BLaER1 (cell line): ENCODE results near the gene ZDHHC19.

Source experiments
- H3K27ac ChIP-seq: shearing (Covaris generic); formaldehyde crosslinking; 2 replicates; pipeline ENCODE4 v1.8.1; 2022
- H3K27me3 ChIP-seq: shearing (Covaris generic); formaldehyde crosslinking; 2 replicates; pipeline ENCODE4 v1.8.1; 2022
- H3K36me3 ChIP-seq: shearing (Covaris generic); formaldehyde crosslinking; 2 replicates; pipeline ENCODE4 v1.8.1; 2022
- H3K4me1 ChIP-seq: shearing (Covaris generic); formaldehyde crosslinking; 2 replicates; pipeline ENCODE4 v1.8.1; 2022
- H3K4me2 ChIP-seq: shearing (Covaris generic); formaldehyde crosslinking; 2 replicates; pipeline ENCODE4 v1.8.1; 2022
- H3K4me3 ChIP-seq: shearing (Covaris generic); formaldehyde crosslinking; 2 replicates; pipeline ENCODE4 v1.8.1; 2022
- H3K9ac ChIP-seq: shearing (Covaris generic); formaldehyde crosslinking; 2 replicates; pipeline ENCODE4 v1.8.1; 2022
- H3K9me3 ChIP-seq: shearing (Covaris generic); formaldehyde crosslinking; 2 replicates; pipeline ENCODE4 v1.8.1; 2022
- H4K20me1 ChIP-seq: shearing (Covaris generic); formaldehyde crosslinking; 2 replicates; pipeline ENCODE4 v1.8.1; 2022
- Cebpa-rat ChIP-seq: shearing (Covaris generic); IDR thresholded peaks from 2 replicates; pipeline ENCODE4 v1.8.1; 2022

ZDHHC19 gene

DNA sequence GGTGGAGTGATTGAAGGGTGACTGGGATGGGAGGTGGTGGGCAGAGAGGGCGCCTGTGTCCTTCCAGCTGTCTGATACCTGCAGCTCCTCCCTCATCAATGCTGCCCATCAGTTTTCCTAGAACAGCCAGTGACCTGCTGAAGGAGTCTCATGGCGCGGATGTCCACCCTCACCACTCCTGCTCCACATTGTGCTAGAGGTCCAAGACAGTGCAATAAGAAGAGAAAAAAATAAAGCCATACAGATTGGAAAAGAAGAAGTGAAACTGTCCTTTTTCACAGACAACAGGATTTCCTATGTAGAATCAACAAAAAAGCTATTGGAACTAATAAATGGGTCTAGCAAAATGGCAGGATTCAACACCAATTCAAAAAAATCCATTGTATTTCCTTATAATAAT, 7.4 kb downstream of the ZDHHC19 start:
- TF ChIP-seq Cebpa-rat: no peak
- Histone ChIP-seq H3K9me3 (peaks cover 7% of the 10 kb centered on the region; the same call in 1 of the 2 replicates), H3K4me3 (peak overlapping the region; percentile 16; the same call in 1 of the 2 replicates)

DNA sequence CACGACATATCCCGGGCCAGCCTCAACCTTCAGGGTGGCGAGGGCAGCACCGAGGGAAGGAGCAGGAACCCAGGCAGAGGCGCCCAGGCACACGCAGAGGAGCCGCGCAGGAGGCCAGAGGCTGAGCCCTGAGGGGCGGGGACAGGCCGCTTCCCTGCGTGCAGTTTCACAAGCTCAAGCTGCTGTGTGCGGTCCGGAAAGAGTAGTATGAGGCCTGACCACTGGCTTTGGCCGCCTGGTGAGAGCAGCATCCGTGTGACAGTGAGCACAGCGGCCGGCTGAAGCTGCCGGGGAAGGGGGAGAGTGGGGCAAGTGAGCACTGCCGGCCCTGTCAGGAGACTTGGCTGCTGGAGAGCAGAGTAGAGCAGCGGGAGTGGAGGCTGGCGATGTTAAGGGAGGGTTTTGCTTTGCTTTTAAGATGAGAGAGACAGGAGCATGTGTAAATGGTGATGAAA, 8.7 kb downstream of the ZDHHC19 start:
- no peak overlapping the region for H3K4me3 ChIP-seq
- H3K4me2 ChIP-seq: peak overlapping the region; percentile 78
- peak overlapping the region; percentile 51; the same call in 1 of the 2 replicates for H3K27ac ChIP-seq
- no peaks in the 10 kb centered on the region for H3K36me3 ChIP-seq
- H3K9ac ChIP-seq: peak overlapping the region; percentile 57; the same call in 1 of the 2 replicates
- H4K20me1 ChIP-seq: no peaks in the 10 kb centered on the region
- peaks cover 47% of the 10 kb centered on the region for H3K4me1 ChIP-seq
- H3K9me3 ChIP-seq: peaks cover 7% of the 10 kb centered on the region; the same call in 1 of the 2 replicates
- no peak for TF ChIP-seq Cebpa-rat
- no peaks in the 10 kb centered on the region for H3K27me3 ChIP-seq

More for the DNA sequence above, 7.4 kb downstream of the ZDHHC19 start:
- H3K4me2 ChIP-seq: peak overlapping the region; percentile 78
- no peaks in the 10 kb centered on the region for H3K27me3 ChIP-seq
- peak overlapping the region; percentile 50 for H3K9ac ChIP-seq
- no peaks in the 10 kb centered on the region for H3K36me3 ChIP-seq
- no peaks in the 10 kb centered on the region for H4K20me1 ChIP-seq
- H3K4me1 ChIP-seq: peaks cover 37% of the 10 kb centered on the region
- H3K27ac ChIP-seq: peak overlapping the region; percentile 50

DNA sequence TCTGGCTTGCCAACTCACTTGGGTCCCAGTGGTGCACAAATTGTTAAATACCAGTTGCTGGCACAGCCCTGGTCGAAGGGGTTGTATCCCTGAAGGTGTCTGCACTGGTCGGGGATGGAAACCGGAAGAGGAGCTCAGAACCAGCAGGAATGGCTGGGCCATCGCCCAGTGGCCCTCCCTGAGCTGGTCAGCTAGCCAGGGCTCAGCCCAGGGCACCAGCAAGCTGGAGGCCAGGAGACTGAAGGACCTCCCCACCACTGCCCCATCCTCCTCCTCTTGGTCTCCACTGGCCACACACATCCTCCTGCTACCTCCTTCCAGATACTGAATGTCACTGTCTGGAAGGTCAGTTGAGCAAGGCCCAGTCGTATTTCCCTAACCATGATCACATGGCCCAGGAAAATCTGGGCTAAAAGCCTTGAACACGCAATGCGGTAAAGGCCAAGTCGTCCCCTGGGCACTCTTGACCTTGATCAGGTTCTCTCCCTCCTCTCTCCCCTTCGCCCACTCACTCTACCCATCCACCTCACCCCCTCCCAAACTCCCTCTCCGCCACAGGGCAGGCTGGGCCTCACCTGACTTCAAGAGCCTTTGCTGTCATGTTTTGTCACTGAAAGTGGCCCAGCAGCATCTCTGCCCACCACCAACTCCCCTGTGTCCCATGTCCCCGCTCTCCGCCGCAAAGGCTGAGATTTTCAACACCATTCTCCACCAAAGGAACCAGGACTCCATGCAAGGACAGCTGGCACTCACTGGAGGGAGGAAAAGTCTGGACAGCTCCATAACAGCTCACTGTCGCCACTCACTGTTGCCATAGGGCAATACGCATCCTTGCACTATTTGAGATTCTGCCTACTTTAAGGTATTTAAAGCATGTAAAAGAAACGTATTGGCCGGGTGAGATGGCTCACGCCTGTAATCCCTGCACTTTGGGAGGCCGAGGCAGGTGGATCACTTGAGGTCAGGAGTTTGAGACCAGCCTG, 12.1 kb downstream of the ZDHHC19 start:
- no peak for TF ChIP-seq Cebpa-rat
- no peaks in the 10 kb centered on the region for H3K27me3 ChIP-seq
- no peaks in the 10 kb centered on the region for H4K20me1 ChIP-seq
- peak overlapping the region; percentile 7; the same call in 1 of the 2 replicates for H3K4me2 ChIP-seq
- H3K4me1 ChIP-seq: peaks cover 61% of the 10 kb centered on the region
- no peak overlapping the region for H3K4me3 ChIP-seq
- no peak overlapping the region for H3K9ac ChIP-seq
- peak overlapping the region; percentile 22; the same call in 1 of the 2 replicates for H3K27ac ChIP-seq
- H3K36me3 ChIP-seq: no peaks in the 10 kb centered on the region
- no peaks in the 10 kb centered on the region for H3K9me3 ChIP-seq

DNA sequence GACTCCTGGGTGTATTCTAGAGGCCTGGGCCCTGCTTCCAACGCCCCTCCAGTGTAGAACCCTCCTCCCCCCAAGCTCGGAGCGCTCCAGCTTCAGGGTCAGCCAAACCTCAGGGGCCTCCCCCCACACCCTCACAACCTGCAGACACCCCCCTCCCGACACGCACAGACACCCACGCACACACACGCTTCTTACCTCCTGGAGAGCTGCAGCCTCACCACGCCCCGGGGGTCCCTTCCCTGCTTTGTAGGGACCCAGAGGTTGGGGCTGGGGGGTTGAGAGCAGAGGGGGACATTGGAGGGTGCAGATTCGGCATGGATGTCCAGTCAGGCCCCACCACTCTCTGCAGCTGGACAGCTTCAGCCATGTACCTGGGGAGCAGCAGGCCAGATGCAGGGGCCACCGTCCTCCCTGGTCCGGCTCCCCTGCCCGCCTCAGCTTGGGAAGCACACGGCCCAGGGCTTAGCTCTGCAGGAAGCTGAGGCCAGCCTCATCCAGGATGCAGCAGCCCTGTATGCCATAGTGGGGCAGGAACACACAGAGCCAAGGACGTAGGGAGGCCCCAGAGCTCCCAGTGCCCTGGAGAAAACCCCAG, 13.0 kb downstream of the ZDHHC19 start:
- no peak overlapping the region for H3K4me3 ChIP-seq
- H3K4me2 ChIP-seq: peak overlapping the region; percentile 26; the same call in 1 of the 2 replicates
- H3K27ac ChIP-seq: peak overlapping the region; percentile 22; the same call in 1 of the 2 replicates
- H3K36me3 ChIP-seq: no peaks in the 10 kb centered on the region
- TF ChIP-seq Cebpa-rat: no peak
- no peaks in the 10 kb centered on the region for H3K27me3 ChIP-seq
- peaks cover 61% of the 10 kb centered on the region for H3K4me1 ChIP-seq
- H3K9me3 ChIP-seq: no peaks in the 10 kb centered on the region
- no peak overlapping the region for H3K9ac ChIP-seq
- no peaks in the 10 kb centered on the region for H4K20me1 ChIP-seq

DNA sequence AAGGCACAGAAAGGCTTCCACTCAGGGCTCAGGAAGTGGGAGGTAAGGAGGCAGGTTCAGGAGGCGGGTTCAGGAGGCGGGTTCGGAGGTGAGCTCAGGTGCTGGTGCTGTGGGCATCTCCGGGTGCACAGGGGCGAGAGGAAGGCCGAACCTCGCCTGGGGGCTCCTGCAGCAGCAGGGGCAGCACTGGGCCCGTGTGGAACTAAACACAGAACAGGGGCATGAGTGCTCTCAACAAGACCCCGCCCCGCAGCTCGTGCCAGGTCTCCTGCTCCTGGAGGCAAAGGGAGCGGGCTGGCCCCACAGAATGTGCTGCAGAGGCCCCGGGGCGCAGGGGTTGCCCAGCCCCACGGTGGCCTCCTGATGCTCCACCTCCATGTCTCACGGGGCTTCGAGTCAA, 13.7 kb downstream of the ZDHHC19 start:
- no peak overlapping the region for H3K4me3 ChIP-seq
- no peak for TF ChIP-seq Cebpa-rat
- peaks cover 61% of the 10 kb centered on the region for H3K4me1 ChIP-seq
- H4K20me1 ChIP-seq: no peaks in the 10 kb centered on the region
- H3K9me3 ChIP-seq: no peaks in the 10 kb centered on the region
- peak overlapping the region; percentile 31; the same call in 1 of the 2 replicates for H3K9ac ChIP-seq
- no peak overlapping the region for H3K27ac ChIP-seq
- H3K4me2 ChIP-seq: peak overlapping the region; percentile 26; the same call in 1 of the 2 replicates
- no peaks in the 10 kb centered on the region for H3K27me3 ChIP-seq
- no peaks in the 10 kb centered on the region for H3K36me3 ChIP-seq

DNA sequence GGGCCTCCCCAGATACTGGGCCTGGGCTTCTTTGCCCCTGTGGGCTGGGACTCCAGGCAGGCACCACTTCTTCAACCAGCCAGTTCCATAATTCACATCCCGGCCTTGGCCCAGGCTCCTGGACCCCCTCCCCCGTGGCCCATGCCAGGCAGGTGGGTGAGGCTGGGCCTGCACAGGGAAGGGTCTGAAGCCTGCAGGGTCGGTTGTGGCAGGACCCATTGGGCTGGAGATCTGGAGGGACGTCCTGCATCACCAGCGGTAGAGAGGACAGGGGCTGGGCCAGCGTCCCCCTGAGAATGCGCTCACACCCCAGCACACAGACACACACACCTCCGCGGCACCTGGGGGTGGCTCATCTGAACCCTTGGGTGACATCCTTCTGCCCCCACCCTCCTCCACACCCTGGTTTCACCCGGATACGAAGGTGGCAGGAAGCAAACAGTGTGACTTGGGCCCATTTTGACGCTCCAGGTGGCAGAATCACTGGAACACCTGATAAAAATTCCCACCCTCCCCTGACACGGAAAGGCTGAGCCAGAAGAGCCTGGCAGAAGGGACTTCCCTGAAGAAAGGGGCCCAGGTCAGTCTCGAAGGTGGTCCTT, 15.4 kb downstream of the ZDHHC19 start:
- peaks cover 69% of the 10 kb centered on the region for H3K4me1 ChIP-seq

DNA sequence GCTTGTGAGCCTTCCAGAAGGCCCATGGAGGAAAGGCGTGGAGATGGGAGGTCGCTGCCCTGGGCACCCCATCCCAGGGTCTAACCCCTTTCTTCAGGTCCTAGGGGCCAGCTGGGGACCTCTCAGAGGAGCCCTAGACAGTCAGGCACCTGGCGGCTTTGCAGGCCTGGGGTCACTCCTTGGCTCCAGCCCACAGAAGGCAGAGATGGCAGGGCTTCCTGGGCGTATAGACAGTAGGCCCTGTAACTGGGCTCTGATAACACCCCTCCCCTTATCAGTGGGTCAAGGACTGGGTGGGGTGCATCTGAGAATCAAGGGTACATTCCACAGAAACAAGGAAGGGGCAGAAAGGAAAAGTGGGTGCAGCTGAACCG, 16.7 kb downstream of the ZDHHC19 start:
- no peak for TF ChIP-seq Cebpa-rat
- peak overlapping the region; percentile 51 for H3K9ac ChIP-seq
- no peaks in the 10 kb centered on the region for H3K27me3 ChIP-seq
- H3K36me3 ChIP-seq: no peaks in the 10 kb centered on the region
- H3K27ac ChIP-seq: peak overlapping the region; percentile 78
- H3K4me3 ChIP-seq: no peak overlapping the region
- H4K20me1 ChIP-seq: no peaks in the 10 kb centered on the region
- peak overlapping the region; percentile 68; the same call in 1 of the 2 replicates for H3K4me2 ChIP-seq
- no peaks in the 10 kb centered on the region for H3K9me3 ChIP-seq
- H3K4me1 ChIP-seq: peaks cover 77% of the 10 kb centered on the region

More for the DNA sequence above, 15.4 kb downstream of the ZDHHC19 start:
- Histone ChIP-seq H3K4me3 (no peak overlapping the region), H3K9ac (no peak overlapping the region), H3K36me3 (no peaks in the 10 kb centered on the region), H3K27me3 (no peaks in the 10 kb centered on the region), H3K9me3 (no peaks in the 10 kb centered on the region), H3K4me2 (no peak overlapping the region), H3K27ac (0 out of 2 replicates have a peak overlapping the region, but pooled peaks have one; percentile 9), H4K20me1 (no peaks in the 10 kb centered on the region)
- no peak for TF ChIP-seq Cebpa-rat

DNA sequence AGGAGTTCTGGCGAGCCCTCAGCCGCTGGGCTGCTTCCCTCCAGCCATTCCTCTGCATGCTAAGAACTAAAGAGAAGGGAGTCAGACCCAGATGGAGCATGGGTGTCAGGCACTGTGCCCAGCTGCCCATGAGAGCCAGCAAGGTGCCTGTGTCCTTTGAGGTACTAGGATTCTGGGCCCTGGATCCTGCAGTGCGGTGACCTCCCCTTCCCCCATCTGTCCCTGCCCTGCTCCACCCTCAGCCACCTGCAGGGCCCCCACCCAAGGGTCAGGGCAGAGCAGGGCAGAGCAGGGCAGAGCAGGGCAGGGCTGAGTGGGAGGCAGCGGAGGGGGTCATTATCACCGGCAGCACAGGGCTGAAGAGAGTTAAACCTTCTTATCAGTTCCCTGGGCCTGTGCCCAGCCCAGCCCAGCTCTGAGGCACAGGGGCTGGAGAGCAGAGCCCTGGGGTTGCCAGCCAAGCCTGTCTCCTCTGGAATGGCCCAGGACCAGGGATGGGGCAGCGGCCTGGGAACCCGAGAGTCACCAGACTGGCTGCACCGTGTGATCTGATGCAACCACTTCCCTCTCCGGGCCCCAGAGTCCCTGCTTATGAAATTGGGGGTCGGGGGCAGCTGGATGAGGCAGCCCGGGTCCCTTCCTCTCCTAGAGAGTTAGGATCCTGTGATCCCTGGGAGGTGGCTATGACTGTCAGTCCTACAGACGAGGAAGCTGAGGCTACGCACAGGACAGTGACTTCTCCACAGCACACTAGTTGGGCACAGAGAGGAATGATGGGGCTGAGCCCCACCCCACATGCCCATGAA, 17.3 kb downstream of the ZDHHC19 start:
- H3K36me3 ChIP-seq: no peaks in the 10 kb centered on the region
- H3K9ac ChIP-seq: peak overlapping the region; percentile 51
- H3K4me1 ChIP-seq: peaks cover 83% of the 10 kb centered on the region
- H3K27me3 ChIP-seq: no peaks in the 10 kb centered on the region
- no peaks in the 10 kb centered on the region for H3K9me3 ChIP-seq
- H4K20me1 ChIP-seq: no peaks in the 10 kb centered on the region
- no peak for TF ChIP-seq Cebpa-rat
- H3K27ac ChIP-seq: peak overlapping the region; percentile 78
- H3K4me3 ChIP-seq: no peak overlapping the region
- H3K4me2 ChIP-seq: peak overlapping the region; percentile 68
